ENCODE results near the gene CDH23.

- no peak for TF ChIP-seq CTCF (IDR thresholded peaks at IDR 0.05)
- TF ChIP-seq POLR2A (IDR thresholded peaks at IDR 0.05): no peak
- TF ChIP-seq POLR2AphosphoS5 (IDR thresholded peaks at IDR 0.05): no peak
Measured at GRCh38 chr10:71744897-71745663, 348.4 kb downstream of the CDH23 start.

Measured in transverse colon (tissue), 4 donors.